SH-SY5Y (cell line): ENCODE measurements around the gene SLC13A4.

ENCODE experiments used
- GATA2 ChIP-seq: IDR thresholded peaks from 2 replicates; pipeline ENCODE4 v1.6.1; 2011; ENCODE audit warnings: mild to moderate bottlenecking, low read depth, low read length
- GATA3 ChIP-seq: IDR thresholded peaks from 2 replicates; pipeline ENCODE4 v1.6.1; 2011; ENCODE audit warnings: low read depth, mild to moderate bottlenecking, low read length, moderate library complexity

- no peak for TF ChIP-seq GATA2
- TF ChIP-seq GATA3, result no peak
Observed at GRCh38 chr7:135761751-135762488, 33.9 kb upstream of the SLC13A4 start.
